Heart right ventricle (tissue), 16 donors: ENCODE data around the gene AMIGO1. TPM values are rescaled to one million over a fixed set of nuclear protein-coding genes. Genes with fewer than 3 reads are reported as not detected.
A peak's percentile ranks its signal among the peaks of the same experiment; 100 is the strongest.

Source experiments
- ATAC-seq, 8 donors: fragments of 200-7000 bp; cut with Tn5 transposase; one replicate each; pipeline ENCODE4 v1.9.1; 2020; ENCODE audit warnings: mild to moderate bottlenecking in 8 of 8, moderate library complexity in 8 of 8, moderate number of reproducible peaks in 1 of 8
- DNase-seq, 2 donors: peaks; one replicate each; pipeline ENCODE4 v3.0.0-alpha.2; 2020
- H3K27ac ChIP-seq, 10 donors: fragments of 200-600 bp; sonication (generic) in 2 of 10; one replicate each; pipeline versions ENCODE4 v1.5.0 to v1.8.0; 2020 to 2022; ENCODE audit warnings: mild to moderate bottlenecking in 3 of 10
- H3K27me3 ChIP-seq, 7 donors: fragments of 200-600 bp; one replicate each; pipeline ENCODE4 v1.8.0; 2021 to 2022; ENCODE audit warnings: mild to moderate bottlenecking in 2 of 7
- H3K36me3 ChIP-seq, 9 donors: fragments of 200-600 bp; sonication (generic) in 1 of 9; one replicate each; pipeline versions ENCODE4 v1.5.0 to v1.8.0; 2020 to 2022; ENCODE audit warnings: mild to moderate bottlenecking in 2 of 9
- H3K4me1 ChIP-seq, 9 donors: fragments of 200-600 bp; sonication (generic) in 1 of 9; one replicate each; pipeline versions ENCODE4 v1.5.0 to v1.8.0; 2020 to 2022; ENCODE audit warnings: mild to moderate bottlenecking in 4 of 9
- H3K4me3 ChIP-seq, 10 donors: fragments of 200-600 bp; sonication (generic) in 2 of 10; one replicate each; pipeline versions ENCODE4 v1.5.0 to v1.8.0; 2020 to 2022; ENCODE audit warnings: mild to moderate bottlenecking in 7 of 10, moderate library complexity in 2 of 10
- H3K9me3 ChIP-seq, 11 donors: fragments of 200-600 bp in 10 of 11; sonication (generic) in 2 of 11; one replicate each; pipeline versions ENCODE4 v1.5.0 to v1.8.0; 2013 to 2022; ENCODE audit warnings: mild to moderate bottlenecking in 2 of 11, control low read depth in 1 of 11, moderate library complexity in 1 of 11
- CTCF ChIP-seq, 9 donors: fragments of 200-600 bp; sonication (generic) in 2 of 9; IDR thresholded peaks; one replicate each; pipeline versions ENCODE4 v1.5.0 to v1.8.0; 2021 to 2022; ENCODE audit warnings: antibody characterized with exemption in 9 of 9, mild to moderate bottlenecking in 5 of 9, moderate library complexity in 1 of 9
- WGBS, 2 donors: extraction: QIAGEN DNeasy Blood & Tissue Kit; methylation state at CpG; one replicate each; pipeline ENCODE4 v1.1.7; 2013; ENCODE audit warnings: inconsistent platforms in 1 of 2; 5-methylcytosine and 5-hydroxymethylcytosine counted together
- intact Hi-C, 10 donors: fragments of 100-400 bp; cut with DNase I; formaldehyde crosslinking; loops; one replicate each; pipeline versions ENCODE4 v1.11.1 to v1.14.2; 2022
- polyA plus RNA-seq, 2 donors: library from polyadenylated mRNA; stranded (reverse); fragments of 200-250 nt; gene quantifications; one replicate each; pipeline ENCODE4 v1.2.3, GENCODE V29; 2013
- total RNA-seq, 10 donors: library from RNA; stranded (reverse); fragmentation: NEBNext Ultra II Directional in 3 of 10; extraction: Animal tissue kit (Norgen Biotek cat#: 25700) in 3 of 10; gene quantifications; one replicate each; pipeline versions ENCODE4 v1.2.1 to v1.2.4, GENCODE V29; 2021 to 2023
- donor health status: Arrhythmogenic right ventricular cardiomyopathy.
- donor health status: ischemic (EF 13 %, LVEDD 7.1; RV severe dilation, severe dysfunction).
- donor health status: healthy with polysubstance abuse.
- donor health status: DM: no; HTN: yes; CAD: no.
- donor health status: DM: no; HTN: no; CAD: no.
- donor health status: ischemic (EF 25% LVEDD 6.9; RV normal size, moderate dysfunction).
- donor health status: ischemic (EF 25% LVEDD 5.7; RV mildly dilated, moderate dysfunction).
- donor health status: healthy.
- donor health status: DM: yes; HTN: yes; CAD: no.
- donor health status: Ischemic cardiomyopathy.
- donor health status: ischemic (EF 35%, LVEDD 5.7; RV mildly dilated, moderate dysfunction).
- donor health status: nonischemic (EF 11% LVEDD 7.7; RV severe dilation, severe dysfunction).
- donor health status: DM: yes; HTN: yes; CAD: no.
- donor health status: PGD.
- donor health status: ischemic (EF 29% LVEDD 5.4; RV normal size, mild dysfunction).
- donor health status: nonischemic (EF 23%, LVEDD 6.1; RV moderate dilation, normal function).

Gene AMIGO1
- total and polyA plus RNA-seq, 12 donors = 2.8 to 16.6 (median 14.5) TPM

GRCh38 chr1:109499661-109500536 is 9.6 kb downstream of the AMIGO1 start:
- Histone ChIP-seq H3K27ac (peak overlapping the region in 1 of 10 donors; percentile 20), H3K27me3 (no peaks in the 10 kb centered on the region), H3K9me3 (no peaks in the 10 kb centered on the region), H3K36me3 (peaks cover 0 to 77% (median 8%) of the 10 kb centered on the region in 9 donors), H3K4me1 (peaks cover 0 to 40% (median 4%) of the 10 kb centered on the region in 9 donors), H3K4me3 (no peak overlapping the region)
- peak in 1 of 8 donors; percentile 26 for ATAC-seq
- TF ChIP-seq CTCF (IDR thresholded peaks at IDR 0.05) = peak in 7 of 9 donors; percentile 22 to 51 (median 40)
- intact Hi-C loops = no loop called here
- DNase-seq = no peak
- WGBS, 2 donors = 77 to 78% methylated on average over 4 of the region's 4 CpGs

GRCh38 chr1:109499081-109499480 is 10.4 kb downstream of the AMIGO1 start:
- intact Hi-C loops = no loop called here
- Histone ChIP-seq H3K4me3 (no peak overlapping the region), H3K27me3 (no peaks in the 10 kb centered on the region), H3K27ac (no peak overlapping the region), H3K4me1 (peaks cover 0 to 46% (median 9%) of the 10 kb centered on the region in 9 donors), H3K9me3 (no peaks in the 10 kb centered on the region), H3K36me3 (peaks cover 0 to 69% (median 8%) of the 10 kb centered on the region in 9 donors)
- no peak for TF ChIP-seq CTCF (IDR thresholded peaks at IDR 0.05)
- ATAC-seq (no peak), DNase-seq (no peak)
- 84 to 86% methylated on average over 7 of the region's 7 CpGs for WGBS, 2 donors

- DNase-seq = no peak
- H3K36me3 ChIP-seq = peaks cover 0 to 66% (median 8%) of the 10 kb centered on the region in 9 donors
- H3K27me3 ChIP-seq = no peaks in the 10 kb centered on the region
- no peak overlapping the region for H3K27ac ChIP-seq
- H3K9me3 ChIP-seq = no peaks in the 10 kb centered on the region
- intact Hi-C loops = loop anchor here in 1 of 10 donors (1.0 kb wide), 1 partner anchor 34 kb away; no protein-coding TSS in a partner anchor
- 78% methylated on average over 12 of the region's 12 CpGs for WGBS, 2 donors
- no peak for ATAC-seq
- peaks cover 0 to 47% (median 12%) of the 10 kb centered on the region in 9 donors for H3K4me1 ChIP-seq
- peak; percentile 12 to 68 (median 56) for TF ChIP-seq CTCF (IDR thresholded peaks at IDR 0.05)
- H3K4me3 ChIP-seq = no peak overlapping the region
Measured at GRCh38 chr1:109498161-109498801, 11.2 kb downstream of the AMIGO1 start.

- no peak for TF ChIP-seq CTCF (IDR thresholded peaks at IDR 0.05)
- no peak for DNase-seq
- no peak overlapping the region for H3K27ac ChIP-seq
- H3K9me3 ChIP-seq = no peaks in the 10 kb centered on the region
- no peaks in the 10 kb centered on the region for H3K27me3 ChIP-seq
- intact Hi-C loops = loop anchor here in 2 of 10 donors (1.0 to 2.0 kb wide), 2 partner anchors 33 to 35 kb away; no protein-coding TSS in a partner anchor
- peaks cover 0 to 50% (median 14%) of the 10 kb centered on the region in 9 donors for H3K4me1 ChIP-seq
- H3K36me3 ChIP-seq = peaks cover 0 to 64% (median 8%) of the 10 kb centered on the region in 9 donors
- WGBS, 2 donors = 66 to 75% methylated on average over 9 of the region's 9 CpGs
- ATAC-seq = no peak
- no peak overlapping the region for H3K4me3 ChIP-seq
Measured at GRCh38 chr1:109497449-109498160, 11.9 kb downstream of the AMIGO1 start.
